GM20431 (cell line): ENCODE data around the gene PIGU.
"Not testable (repeated sequence)": the region's sequence is repeated elsewhere in the genome, so short reads cannot be mapped to it uniquely, and the experiment has no call there.

ENCODE experiments used
- in situ Hi-C: fragments of 300-500 bp; cut with MseI, MboI; formaldehyde crosslinking; loops from one replicate; pipeline ENCODE4 v1.15.0; 2020; ENCODE audit warnings: low sequenced_read_pairs; ENCODE audit not compliant: unreplicated experiment

Gene PIGU

DNA sequence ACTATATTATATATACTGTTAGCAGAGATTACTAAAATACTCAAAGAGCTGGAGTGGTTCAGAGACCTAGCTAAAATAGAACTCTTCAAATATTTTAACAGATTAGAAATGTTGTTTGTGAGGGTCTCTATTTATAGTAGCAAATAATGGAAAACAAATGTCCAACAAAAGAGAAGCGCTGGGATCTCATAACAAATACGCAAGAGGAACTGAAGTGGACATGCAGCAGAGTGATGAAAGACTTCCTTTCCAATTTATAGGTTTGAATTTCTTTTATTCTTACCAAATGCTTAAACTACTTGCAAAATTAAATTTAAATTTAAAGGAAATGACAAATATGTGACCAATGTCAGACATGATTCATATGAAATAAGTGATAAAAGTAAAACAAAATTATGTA, 49.9 kb downstream of the PIGU start:
- in situ Hi-C loops, result no loop called here

DNA sequence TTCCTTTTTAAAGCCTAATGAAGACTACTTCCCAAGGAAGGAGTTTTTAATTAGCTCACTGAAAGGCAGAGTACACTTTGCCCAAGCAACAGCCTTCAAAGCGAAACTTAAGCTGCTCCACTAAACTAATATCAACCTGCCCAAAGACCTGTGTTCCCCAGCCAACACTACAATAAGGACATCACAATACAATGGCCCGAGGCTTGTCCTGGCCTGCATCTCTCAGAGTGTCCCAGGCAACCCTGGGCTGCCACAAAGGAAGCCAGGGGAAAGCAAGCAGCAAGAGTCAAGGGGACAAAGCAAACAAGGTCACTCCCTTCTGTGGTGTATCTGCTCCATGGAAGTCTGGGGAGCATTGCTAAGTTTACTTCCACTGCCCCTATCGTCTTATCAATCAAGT, 52.3 kb downstream of the PIGU start:
- in situ Hi-C loops, result no loop called here

DNA sequence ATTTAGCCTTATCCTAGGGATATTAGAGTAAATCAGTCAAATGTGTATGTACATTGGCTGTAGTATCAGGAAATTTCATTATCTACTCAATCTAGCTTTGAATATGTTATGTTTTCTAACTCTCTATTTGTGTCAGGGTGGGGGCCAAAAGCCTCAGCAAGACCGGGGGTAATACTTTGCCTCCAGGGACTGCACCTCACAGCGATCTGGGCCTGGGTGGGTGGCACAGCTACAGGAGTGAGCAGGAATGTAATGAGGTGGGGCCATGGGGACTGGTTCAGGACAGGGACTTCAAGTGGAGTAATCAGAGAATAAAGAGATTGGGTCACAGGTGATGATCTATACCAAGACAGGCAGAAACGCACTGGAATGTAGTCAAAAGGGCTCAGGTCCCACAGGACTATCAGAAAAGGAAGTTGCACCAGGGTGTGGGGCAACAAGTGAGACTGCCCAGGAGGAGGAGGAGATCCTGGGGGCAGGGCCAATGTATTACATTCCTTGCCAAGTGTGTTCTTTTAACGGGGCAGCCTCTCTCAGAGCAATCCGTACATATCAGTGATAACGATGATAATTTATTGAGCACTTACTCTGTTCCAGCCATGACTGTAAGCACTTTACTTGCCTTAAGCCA, 54.0 kb downstream of the PIGU start:
- in situ Hi-C loops, result no loop called here

DNA sequence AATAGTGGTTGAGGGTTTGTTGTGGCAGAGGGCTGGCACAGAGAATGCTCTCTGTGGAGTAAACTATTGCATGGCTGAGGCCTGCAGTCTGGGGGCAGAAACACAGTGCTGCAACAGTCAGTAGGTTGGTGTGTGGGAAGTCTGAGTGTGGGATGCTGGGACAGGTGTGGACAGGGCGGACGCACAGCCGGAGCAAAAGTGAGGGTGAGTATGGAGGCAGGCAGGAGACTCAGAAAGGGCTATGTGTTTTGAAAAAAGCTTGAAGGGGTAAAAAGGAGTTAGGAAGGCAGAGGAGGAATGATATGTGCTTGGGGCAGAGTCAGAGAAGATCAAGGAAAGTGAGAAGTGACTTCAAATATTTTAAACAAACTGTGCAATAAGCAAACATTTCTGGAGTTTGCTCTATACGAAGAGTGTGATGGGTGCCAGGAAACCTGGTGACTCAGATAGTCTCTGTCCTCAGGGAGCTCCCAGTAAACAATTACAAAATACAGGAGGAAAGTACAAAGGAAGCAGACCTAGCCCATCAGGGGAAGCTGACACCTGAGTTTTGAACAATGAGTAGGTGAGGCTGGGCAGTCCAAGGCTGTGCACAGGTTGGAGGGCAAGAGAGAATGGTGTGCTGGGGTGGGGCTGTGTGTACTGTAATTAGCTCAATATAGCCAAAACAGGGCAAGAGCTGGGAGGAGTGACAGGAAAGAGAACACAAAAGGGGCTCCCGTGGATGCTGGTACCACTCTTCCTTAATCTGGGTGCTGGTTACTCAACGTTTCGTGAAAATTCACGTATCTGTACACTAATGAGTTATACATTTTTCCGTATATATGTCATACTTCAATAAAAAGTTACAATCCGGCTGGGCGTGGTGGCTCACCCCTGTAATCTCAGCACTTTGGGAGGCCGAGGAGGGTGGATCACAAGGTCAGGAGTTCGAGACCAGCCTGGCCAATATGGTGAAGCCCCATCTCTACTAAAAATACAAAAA, 55.2 kb downstream of the PIGU start:
- in situ Hi-C loops, result no loop called here

DNA sequence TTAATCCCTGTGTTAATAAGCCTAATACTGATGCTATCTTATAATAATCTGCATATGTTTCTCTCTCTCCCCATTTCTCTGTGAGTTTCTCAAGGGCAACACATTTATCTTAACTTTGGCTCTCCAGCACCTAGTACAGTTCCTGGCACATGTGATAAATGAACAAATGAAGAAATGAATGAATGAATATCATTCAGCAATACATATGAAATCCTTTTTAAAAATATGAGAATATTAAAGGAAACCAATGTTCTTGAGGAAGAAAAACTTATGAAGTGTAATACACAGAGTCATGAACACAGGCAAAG, 55.9 kb downstream of the PIGU start:
- in situ Hi-C loops, result no loop called here

DNA sequence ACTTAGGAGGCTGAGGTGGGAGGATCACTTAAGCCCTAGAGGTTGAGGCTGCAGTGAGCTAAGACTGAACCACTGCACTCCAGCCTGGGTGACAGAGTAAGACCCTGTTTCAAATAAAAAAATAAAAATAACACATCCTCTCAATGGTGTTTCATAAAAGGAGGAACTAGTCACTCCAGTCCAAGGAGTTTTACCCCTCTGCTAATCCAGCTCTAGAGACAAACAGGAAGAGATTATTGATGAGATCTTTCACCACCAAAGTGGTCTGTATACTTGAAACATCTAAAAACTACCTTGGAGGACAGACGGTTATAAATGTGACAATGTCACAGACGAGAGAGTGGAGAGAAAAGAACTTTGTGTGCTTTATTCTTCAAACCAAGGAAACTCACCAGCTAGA, 58.2 kb downstream of the PIGU start:
- in situ Hi-C loops, result no loop called here

DNA sequence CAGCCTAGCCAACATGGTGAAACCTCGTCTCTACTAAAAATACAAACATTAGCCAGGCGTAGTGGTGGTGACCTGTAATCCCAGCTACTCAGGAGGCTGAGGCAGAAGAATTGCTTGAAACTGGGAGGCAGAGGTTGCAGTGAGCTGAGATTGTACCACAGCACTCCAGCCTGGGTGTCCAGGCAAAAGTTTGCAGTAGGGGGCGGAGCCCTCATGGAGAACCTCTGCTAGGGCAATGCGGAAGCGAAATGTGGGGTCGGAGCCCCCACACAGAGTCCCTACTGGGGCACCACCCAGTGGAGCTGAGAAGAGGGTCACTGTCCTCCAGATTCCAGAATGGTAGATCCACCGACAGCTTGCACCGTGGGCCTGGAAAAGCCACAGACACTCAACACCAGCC, 60.0 kb downstream of the PIGU start:
- in situ Hi-C loops, result not testable (repeated sequence)

DNA sequence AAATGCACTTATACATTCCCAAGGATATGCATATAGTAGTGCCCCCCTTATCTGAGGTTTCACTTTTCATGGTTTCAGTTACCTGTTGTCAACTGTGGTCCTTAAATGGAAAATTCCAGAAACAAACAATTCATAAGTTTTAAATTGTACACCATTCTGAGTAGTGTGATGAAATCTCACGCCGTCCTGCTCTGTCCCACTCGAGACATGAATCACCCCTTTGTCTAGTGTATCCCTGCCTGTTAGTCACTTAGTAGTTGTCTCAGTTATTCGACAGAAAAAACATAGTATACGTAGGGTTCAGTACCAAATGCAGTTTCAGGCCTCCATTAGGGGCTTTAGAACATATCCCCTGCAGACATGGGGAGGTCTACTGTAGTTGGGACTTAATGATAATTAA, 61.4 kb downstream of the PIGU start:
- in situ Hi-C loops, result no loop called here

DNA sequence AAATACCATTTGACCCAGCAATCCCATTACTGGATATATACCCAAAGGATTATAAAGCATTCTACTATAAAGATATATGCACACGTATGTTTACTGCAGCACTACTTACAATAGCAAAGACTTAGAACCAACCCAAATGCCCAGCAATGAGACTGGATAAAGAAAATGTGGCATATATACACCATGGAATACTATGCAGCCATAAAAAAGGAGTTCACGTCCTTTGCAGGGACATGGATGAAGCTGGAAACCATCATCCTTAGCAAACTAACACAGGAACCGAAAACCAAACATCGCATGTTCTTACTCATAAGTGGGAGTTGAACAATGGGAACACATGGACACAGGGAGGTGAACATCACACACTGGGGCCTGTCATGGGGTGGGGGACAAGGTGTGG, 64.9 kb downstream of the PIGU start:
- in situ Hi-C loops, result not testable (repeated sequence)

DNA sequence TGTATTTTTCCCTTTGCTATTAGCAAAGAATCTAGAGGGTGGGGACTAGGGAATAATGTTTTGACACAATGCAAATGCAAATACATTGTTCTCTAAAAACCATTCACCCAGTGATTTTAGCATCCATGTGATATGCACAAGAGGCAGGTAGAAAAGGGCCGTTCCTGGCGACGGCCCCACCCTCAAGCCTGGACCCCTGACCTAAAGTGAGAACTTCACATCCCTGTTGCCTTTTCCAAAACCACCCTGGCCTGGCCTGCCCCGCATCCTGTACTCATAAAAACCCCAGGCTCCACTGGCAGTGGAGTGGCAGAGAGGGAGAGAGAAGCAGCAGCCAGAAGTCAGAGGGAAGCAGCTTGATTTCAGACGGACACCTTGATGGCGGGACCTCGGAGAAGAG, 69.8 kb downstream of the PIGU start:
- in situ Hi-C loops, result no loop called here

DNA sequence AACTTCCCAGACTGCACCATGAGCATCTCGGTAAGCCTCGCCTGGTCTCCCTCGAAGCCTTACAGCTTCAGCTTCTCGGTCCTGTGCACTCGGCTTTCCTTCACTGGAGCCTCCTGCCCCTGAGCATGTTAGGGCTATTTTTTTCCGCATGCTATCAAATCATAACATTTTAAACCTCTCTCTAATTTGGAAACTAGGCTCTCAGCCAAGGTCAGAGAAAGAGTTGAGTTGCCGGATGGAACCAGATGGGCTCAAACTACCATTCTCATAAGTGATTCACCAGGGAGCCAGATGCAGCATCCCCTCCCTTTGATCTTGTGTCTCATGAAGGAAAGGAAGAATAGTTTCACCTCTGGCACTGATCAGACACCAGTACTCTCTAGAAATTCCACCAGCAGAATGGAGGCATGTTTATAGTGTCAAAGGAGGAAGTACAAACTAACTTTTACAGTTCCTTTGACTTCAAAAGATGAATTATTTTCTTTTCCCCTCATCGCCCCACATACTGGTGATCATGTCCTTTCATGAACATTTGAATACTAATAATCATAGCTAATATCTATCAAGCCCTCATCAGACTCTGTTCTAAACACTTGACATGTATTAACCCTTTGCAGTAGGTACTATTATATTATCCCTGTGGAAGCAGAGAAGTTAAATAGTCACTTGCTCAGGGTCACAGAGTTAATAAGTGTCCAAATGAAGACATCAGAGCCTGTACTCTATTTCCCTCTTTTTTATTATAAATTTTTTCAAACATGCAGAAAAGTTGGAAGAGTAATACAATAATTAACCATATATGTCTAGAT, 71.7 kb downstream of the PIGU start:
- in situ Hi-C loops, result no loop called here

DNA sequence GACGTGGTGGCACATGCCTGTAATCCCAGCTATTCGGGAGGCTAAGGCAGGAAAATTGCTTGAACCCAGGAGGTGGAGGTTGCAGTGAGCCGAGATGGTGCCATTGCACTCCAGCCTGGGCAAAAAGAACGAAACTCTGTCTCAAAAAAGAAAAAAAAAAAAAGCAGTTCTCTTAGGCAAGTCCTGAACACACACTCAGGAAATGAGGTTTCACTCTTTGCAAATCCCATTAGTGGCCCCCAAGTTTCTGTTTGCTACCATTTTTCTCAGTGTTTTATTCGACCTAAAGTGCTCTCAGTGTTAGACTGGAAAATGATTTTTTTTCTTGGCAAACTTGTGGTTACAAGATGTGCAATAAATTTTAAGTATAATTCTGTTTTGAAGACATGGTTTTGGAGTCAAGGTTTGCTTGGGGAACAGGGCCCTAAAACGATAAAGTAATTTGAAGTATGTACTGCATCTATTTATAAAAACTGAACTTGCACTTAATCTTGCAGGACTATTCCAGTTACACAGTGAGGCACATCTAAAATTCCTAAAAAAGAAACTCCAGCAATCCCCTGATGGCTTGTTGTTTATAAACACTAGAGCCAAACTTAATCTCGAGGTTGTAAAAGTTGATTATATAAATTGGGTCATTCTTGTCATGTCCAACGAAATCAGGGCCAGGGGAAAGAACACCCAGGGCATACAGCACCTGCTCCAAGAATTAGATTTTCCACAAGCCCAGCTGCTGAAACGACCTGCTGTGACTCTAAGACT, 75.8 kb downstream of the PIGU start:
- in situ Hi-C loops, result no loop called here

DNA sequence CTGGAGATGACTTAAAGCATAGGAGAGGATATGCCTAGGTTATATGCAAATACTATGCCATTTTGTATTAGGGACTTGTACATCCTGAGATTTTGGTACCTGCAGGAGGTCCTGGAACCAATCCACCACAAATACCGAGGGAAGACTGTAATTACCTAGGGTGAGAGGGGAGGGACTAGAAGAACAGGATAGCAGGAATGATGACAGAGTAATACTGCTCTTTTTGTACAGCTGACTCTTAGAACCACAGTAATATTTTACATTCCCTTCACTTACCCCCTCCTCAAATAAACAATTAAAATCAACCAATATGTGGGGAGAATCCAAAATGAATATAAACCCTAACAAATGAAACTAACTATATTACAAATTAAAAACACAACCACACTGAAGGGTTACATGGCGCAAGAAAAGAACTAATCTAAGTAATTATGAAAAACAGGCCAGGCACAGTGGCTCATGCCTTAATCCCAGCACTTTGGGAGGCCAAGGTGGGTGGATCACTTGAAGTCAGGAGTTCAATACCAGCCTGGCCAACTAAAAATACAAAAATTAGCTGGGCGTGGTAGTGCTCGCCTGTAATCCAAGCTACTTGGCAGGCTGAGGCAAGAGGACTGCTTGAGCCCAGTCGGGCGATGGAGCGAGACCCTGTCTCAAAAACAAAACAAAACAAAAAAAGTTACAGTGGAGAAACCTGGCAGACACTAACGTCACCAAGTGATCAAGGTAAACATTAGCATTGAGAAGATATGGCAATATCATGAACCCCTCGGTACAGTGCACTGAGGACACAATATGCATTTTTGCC, 81.3 kb downstream of the PIGU start:
- in situ Hi-C loops, result no loop called here

DNA sequence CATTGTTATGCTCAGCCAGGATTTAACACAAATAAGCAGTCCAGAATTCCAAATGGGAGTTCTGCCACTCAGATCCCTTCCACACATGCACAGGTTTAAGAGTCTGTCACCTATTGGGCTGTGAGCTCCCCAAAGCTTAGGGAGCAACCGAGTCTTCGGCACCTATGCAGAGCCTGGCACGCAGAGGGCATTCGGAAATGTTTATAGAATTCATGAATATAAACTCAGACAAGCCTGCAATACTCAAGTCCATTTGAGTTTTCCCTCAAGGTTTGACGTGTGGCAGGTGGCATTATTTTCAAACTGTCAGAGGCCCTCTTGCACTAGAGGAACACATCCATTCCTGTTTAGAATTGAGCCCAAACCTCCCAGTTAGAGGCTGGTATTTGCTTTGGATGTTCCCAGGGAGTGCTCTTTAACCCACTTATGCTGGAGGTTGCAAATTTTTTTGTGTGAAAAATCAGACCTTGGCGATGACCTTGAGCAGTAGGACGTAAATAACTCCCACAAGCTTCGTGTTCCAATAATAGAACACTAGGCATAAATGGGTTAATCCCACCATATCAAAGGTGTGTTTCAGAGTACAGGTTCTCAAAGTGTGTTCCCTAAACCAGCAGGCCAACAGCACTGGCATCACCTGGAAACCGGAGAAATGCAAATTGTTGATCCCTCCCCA, 90.3 kb downstream of the PIGU start:
- in situ Hi-C loops, result no loop called here

DNA sequence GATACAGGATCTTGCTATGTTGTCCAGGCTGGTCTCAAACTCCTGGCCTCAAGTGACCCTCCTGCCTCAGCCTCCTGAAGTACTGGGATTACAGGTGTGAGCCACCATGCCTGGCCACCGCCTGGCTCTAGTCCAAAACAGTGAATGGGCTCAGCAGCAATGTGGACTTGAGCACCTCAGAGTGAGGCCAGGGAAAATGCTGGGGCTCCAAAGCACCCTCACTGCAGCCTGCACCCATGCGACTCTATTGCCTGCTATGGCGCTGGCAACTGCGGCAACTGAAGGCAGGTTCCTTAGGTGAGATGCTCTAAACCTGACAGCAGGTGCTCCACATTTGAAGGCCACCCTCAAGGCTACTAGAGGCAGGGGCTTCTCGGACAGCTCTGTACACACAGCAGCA, 91.9 kb downstream of the PIGU start:
- in situ Hi-C loops, result no loop called here

DNA sequence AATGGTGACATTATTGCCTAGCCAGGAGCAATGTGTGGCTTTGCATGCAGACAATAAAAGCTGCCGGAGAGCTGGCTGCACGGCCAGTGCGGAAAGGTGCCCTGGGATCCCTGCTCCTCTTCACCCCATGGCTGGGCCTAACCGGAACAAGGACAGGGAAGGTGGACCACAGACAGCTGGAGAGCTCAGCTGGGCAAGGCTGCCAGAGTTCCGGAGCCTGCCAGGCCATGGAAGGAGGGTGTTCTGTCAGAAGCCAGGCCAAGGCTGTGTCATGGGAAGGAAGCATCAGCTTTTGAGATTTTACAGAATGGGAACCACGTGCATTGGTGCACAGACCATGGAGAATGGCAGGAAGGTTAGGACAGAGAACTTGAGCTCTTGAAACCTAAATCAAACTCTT, 93.3 kb downstream of the PIGU start:
- in situ Hi-C loops, result no loop called here

DNA sequence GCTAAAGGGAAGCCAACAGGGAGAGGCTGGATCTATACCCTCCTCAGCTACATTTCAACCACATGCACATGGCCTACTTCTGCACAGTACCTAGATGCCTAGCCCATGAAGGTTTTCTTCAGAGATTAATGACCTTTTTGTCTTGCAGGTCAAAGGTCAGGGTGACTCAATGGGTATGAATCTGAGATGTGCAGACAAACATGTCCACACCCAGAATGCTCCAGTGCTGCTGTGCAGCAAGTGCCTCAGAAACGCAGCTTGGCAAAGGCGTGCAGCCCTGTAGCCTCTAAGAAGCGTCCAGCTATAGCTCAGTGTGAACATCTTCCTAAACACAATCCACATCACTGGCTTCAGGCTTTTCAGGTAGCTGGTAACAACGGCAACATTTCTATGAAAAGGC, 94.0 kb downstream of the PIGU start:
- in situ Hi-C loops, result no loop called here

DNA sequence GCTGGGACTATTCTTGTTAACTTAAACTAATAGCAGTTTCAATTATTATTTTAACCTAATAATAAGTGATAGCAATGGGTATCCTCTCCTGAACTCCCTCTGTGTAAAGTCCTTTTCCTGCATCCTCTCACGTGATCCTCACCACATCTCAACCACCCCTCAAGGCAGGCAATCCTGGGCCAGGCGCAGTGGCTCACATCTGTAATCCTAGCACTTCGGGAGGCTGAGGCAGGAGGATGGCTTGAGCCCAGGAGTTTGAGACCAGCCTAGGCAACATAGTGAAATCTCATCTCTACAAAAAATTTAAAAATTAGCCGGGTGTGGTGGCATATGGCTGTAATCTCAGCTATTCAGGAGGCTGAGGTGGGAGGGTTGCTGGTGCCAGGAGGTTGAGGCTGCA, 94.7 kb downstream of the PIGU start:
- in situ Hi-C loops, result no loop called here
